Sigmoid colon (tissue), 4 donors: ENCODE results near the gene TBC1D2B.
"Not testable (repeated sequence)": the region's sequence is repeated elsewhere in the genome, so short reads cannot be mapped to it uniquely, and the experiment has no call there.

Experiments
- CTCF ChIP-seq, 4 experiments: fragments of 450-650 bp in 3 of 4; fragments of 200-600 bp in 1 of 4; IDR thresholded peaks; one replicate each; pipeline ENCODE4 v1.5.1; 2016 to 2019; ENCODE audit warnings: antibody characterized with exemption in 4 of 4, mild to moderate bottlenecking in 3 of 4, moderate library complexity in 2 of 4
- EP300 ChIP-seq, 4 donors: sonication (generic); formaldehyde crosslinking; IDR thresholded peaks; one replicate each; pipeline ENCODE4 v1.6.1; 2017; ENCODE audit warnings: antibody characterized with exemption in 4 of 4
- POLR2A ChIP-seq, 2 donors: fragments of 450-650 bp; IDR thresholded peaks; one replicate each; pipeline ENCODE4 v1.6.1; 2016; ENCODE audit warnings: antibody characterized with exemption in 2 of 2, mild to moderate bottlenecking in 2 of 2, moderate library complexity in 2 of 2
- POLR2AphosphoS5 ChIP-seq, 4 donors: sonication (generic); formaldehyde crosslinking; IDR thresholded peaks; one replicate each; pipeline ENCODE4 v1.6.1; 2017; ENCODE audit warnings: antibody characterized with exemption in 4 of 4

- not testable (repeated sequence) for TF ChIP-seq CTCF, POLR2A, EP300, POLR2AphosphoS5 (IDR thresholded peaks at IDR 0.05)
Measured at GRCh38 chr15:77971875-77972274, 105.6 kb downstream of the TBC1D2B start.
